NT2/D1 (cell line): ENCODE measurements around the gene SOX12.

Experiments
- DNase-seq: peaks from one replicate; pipeline ENCODE4 v3.0.0-alpha.2; 2011; ENCODE audit warnings: low read depth, low spot score
- H3K27me3 ChIP-seq: 2 replicates; pipeline ENCODE4 v1.6.0; 2011; ENCODE audit warnings: mild to moderate bottlenecking; ENCODE audit not compliant: insufficient read length, insufficient read depth
- H3K36me3 ChIP-seq: 2 replicates; pipeline ENCODE4 v1.6.1; 2011; ENCODE audit warnings: mild to moderate bottlenecking, low read length, mixed read lengths; ENCODE audit not compliant: insufficient read depth, insufficient read length
- H3K4me1 ChIP-seq: 2 replicates; pipeline ENCODE4 v1.5.1; 2011; ENCODE audit not compliant: insufficient read depth, insufficient read length
- H3K4me3 ChIP-seq: 2 replicates; pipeline ENCODE4 v1.5.1; 2011; ENCODE audit warnings: low read depth; ENCODE audit not compliant: insufficient read length
- H3K9ac ChIP-seq: 2 replicates; pipeline ENCODE4 v1.6.0; 2011; ENCODE audit warnings: low read depth; ENCODE audit not compliant: insufficient read length
- H3K9me3 ChIP-seq: 2 replicates; pipeline ENCODE4 v1.5.1; 2011; ENCODE audit warnings: mild to moderate bottlenecking, low read length; ENCODE audit not compliant: insufficient read depth
- SUZ12 ChIP-seq: IDR thresholded peaks from 2 replicates; pipeline ENCODE4 v1.6.1; 2011; ENCODE audit not compliant: insufficient read length, insufficient read depth; ENCODE audit errors: extremely low read depth
- YY1 ChIP-seq: IDR thresholded peaks from 2 replicates; pipeline ENCODE4 v1.6.1; 2011; ENCODE audit not compliant: insufficient read length, insufficient read depth
- ZNF274 ChIP-seq: IDR thresholded peaks from 2 replicates; pipeline ENCODE4 v1.6.1; 2011; ENCODE audit warnings: mild to moderate bottlenecking, low read depth, low read length

Gene SOX12

DNA sequence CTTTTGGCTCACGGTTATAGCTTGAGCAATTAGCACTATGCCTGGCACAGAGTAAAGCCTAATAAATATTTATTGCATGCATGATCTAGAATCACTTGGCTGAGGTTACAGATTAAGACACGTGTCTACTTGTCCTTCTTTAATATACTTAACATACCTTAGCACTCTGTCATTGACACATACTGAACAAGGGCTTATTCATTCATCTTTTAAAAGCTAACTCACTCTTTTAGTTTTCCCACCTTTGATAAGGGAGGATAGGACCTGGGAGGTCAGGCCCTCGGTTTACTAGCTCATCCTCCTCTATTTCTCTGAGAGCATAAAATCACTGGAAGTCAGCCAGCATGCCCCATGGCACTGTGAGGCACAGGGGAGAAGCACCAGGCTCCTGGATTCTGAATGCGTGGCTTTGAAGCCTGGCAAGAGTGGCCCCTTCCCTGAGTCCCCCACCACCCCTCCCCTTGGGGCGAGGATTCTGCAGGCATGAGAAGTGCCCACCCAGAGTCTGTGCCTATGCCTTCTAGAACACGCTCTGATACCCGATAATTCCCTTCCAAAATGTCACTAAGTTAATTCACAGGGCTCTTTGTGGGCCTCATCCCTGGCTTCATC, 16.8 kb upstream of the SOX12 start:
- Histone ChIP-seq H3K4me3 (no peak overlapping the region), H3K9ac (no peak overlapping the region), H3K27me3 (no peaks in the 10 kb centered on the region), H3K9me3 (no peaks in the 10 kb centered on the region), H3K4me1 (no peaks in the 10 kb centered on the region), H3K36me3 (no peaks in the 10 kb centered on the region)
- TF ChIP-seq ZNF274 (no peak), SUZ12 (no peak), YY1 (no peak)
- no peak for DNase-seq

- TF ChIP-seq ZNF274: no peak
- TF ChIP-seq YY1: no peak
- TF ChIP-seq SUZ12: no peak
- Histone ChIP-seq H3K4me3 (peak overlapping the region; percentile 25), H3K4me1 (no peaks in the 10 kb centered on the region), H3K27me3 (no peaks in the 10 kb centered on the region), H3K9ac (peak overlapping the region; percentile 70), H3K36me3 (no peaks in the 10 kb centered on the region), H3K9me3 (no peaks in the 10 kb centered on the region)
- DNase-seq: no peak
These were observed 16.0 kb upstream of the SOX12 start for GRCh38 chr20:309306-309840.

DNA sequence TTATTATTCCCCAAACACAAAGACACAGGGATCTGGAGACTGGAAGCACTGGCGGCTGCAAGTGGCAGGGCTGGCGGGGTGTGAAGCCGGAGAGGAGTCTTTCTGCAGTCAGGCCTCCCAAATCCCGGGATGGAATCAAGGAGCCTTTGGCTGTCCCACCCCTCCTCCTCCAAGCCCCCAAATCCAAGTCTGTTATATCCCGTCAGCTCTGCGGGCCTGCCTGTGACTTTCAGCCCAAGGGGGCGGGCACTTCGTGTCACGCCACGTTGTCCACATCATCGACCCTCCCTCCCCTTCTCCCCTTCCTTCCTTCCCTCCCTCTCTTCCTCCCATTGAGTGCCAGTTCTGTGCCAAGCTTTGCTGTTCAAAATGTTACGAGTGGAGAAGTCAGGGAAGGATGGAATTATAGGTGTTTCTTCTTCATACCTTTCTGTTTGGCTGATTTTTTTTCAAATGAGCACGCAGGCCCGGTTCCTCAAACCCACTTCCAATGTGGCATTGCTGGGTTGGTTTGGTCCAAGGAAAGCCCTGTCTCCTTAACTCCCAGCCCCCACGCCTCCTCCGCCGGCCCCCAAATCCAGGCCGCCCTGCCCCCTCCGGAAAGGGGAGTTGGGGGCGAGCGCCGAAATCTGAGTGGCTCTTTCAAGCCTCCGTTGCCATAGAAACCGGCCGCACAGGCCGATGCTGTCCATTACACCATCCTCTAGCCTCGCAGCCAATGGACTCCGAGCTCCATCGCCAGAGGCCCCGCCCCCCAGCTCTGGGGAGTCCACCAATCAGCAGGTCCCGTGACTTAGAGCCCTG, 15.3 kb upstream of the SOX12 start:
- no peaks in the 10 kb centered on the region for H3K9me3 ChIP-seq
- TF ChIP-seq YY1: no peak
- TF ChIP-seq ZNF274: no peak
- TF ChIP-seq SUZ12: no peak
- peak overlapping the region; percentile 25 for H3K4me3 ChIP-seq
- H3K9ac ChIP-seq: peak overlapping the region; percentile 70
- peak; percentile 99 for DNase-seq
- H3K36me3 ChIP-seq: no peaks in the 10 kb centered on the region
- H3K27me3 ChIP-seq: no peaks in the 10 kb centered on the region
- no peaks in the 10 kb centered on the region for H3K4me1 ChIP-seq

- TF ChIP-seq YY1 (no peak), ZNF274 (no peak)
- Histone ChIP-seq H3K4me3 (no peak overlapping the region), H3K9ac (no peak overlapping the region), H3K27me3 (no peaks in the 10 kb centered on the region), H3K36me3 (no peaks in the 10 kb centered on the region), H3K9me3 (no peaks in the 10 kb centered on the region), H3K4me1 (no peaks in the 10 kb centered on the region)
- DNase-seq: no peak
These were observed 14.7 kb upstream of the SOX12 start for GRCh38 chr20:310645-311044.

DNA sequence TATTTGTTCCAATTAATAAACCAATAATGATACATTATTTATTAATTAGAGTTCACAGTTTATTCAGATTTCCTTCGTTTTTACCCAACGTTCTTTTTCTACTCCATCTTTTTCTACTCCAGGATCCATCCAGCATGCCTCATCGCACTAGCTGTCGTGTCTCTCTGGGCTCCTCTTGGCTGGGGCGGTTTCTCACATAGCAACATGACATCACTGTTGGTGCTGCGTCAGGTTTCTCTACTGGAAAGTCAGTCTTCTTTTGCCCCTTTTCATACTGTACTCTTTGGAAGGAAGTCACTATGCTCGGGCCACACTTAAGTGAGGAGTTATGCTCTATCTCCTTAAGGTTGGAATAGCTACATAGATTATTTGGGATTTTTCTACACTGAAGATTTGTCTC, 13.7 kb upstream of the SOX12 start:
- Histone ChIP-seq H3K4me1 (no peaks in the 10 kb centered on the region), H3K9ac (no peak overlapping the region), H3K4me3 (no peak overlapping the region), H3K27me3 (no peaks in the 10 kb centered on the region), H3K36me3 (no peaks in the 10 kb centered on the region), H3K9me3 (no peaks in the 10 kb centered on the region)
- no peak for DNase-seq
- TF ChIP-seq YY1: no peak
- no peak for TF ChIP-seq ZNF274
- TF ChIP-seq SUZ12: no peak

- H3K4me3 ChIP-seq: no peak overlapping the region
- no peaks in the 10 kb centered on the region for H3K27me3 ChIP-seq
- DNase-seq: no peak
- no peak overlapping the region for H3K9ac ChIP-seq
- no peaks in the 10 kb centered on the region for H3K4me1 ChIP-seq
- TF ChIP-seq SUZ12: no peak
- TF ChIP-seq ZNF274: no peak
- no peak for TF ChIP-seq YY1
- no peaks in the 10 kb centered on the region for H3K36me3 ChIP-seq
- H3K9me3 ChIP-seq: no peaks in the 10 kb centered on the region
These were observed 13.3 kb upstream of the SOX12 start for GRCh38 chr20:312067-312466.

DNA sequence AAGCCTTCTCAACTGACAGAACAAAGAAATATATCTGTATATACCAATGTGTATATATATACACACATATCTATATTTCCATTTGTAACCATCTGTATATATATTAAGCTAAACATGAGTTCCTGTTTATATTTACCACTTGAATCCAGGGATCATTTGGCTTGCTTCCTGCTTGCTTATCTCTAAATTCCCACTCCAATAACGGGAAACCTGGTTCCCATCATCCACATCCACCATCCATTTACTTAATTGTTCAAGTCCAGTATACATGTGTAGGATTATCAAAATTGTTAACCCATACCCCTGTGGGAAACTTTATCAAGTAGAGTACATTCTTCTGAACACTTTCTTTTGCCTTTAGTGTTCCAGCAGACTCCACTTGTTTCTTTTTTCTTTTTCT, 12.5 kb upstream of the SOX12 start:
- TF ChIP-seq YY1 (no peak), ZNF274 (no peak), SUZ12 (no peak)
- no peaks in the 10 kb centered on the region for H3K27me3 ChIP-seq
- H3K36me3 ChIP-seq: no peaks in the 10 kb centered on the region
- H3K9me3 ChIP-seq: no peaks in the 10 kb centered on the region
- H3K4me1 ChIP-seq: no peaks in the 10 kb centered on the region
- no peak overlapping the region for H3K4me3 ChIP-seq
- H3K9ac ChIP-seq: no peak overlapping the region
- no peak for DNase-seq
